Hepatocyte (in vitro differentiated cells): Measurements from ENCODE around the gene FAM193A.

Experiments used
- CTCF ChIP-seq: fragments of 200-600 bp; sonication (generic); IDR thresholded peaks from 2 replicates; pipeline ENCODE4 v1.5.1; 2016; ENCODE audit warnings: antibody characterized with exemption, mild to moderate bottlenecking; ENCODE audit not compliant: poor library complexity
- EZH2 ChIP-seq: fragments of 200-600 bp; sonication (generic); IDR thresholded peaks from 2 replicates; pipeline ENCODE4 v1.6.1; 2016; ENCODE audit warnings: antibody characterized with exemption, mild to moderate bottlenecking, borderline replicate concordance

- no peak for TF ChIP-seq EZH2
- TF ChIP-seq CTCF = no peak
These were observed 130.3 kb downstream of the FAM193A start for GRCh38 chr4:2666722-2667247.
